H4 (cell line): ENCODE measurements around the gene LILRB2. TPM values are rescaled to one million over a fixed set of nuclear protein-coding genes. Genes with fewer than 3 reads are reported as not detected.
"Not testable (repeated sequence)": the region's sequence is repeated elsewhere in the genome, so short reads cannot be mapped to it uniquely, and the experiment has no call there.

ENCODE experiments used
- DNase-seq: peaks from one replicate; pipeline ENCODE4 v3.0.0-alpha.2; 2015; ENCODE audit warnings: low spot score
- total RNA-seq: library from RNA; depleted of rRNA; stranded (reverse); fragments of >200 nt; shearing (Covaris generic); gene quantifications from 2 replicates; pipeline ENCODE4 v1.2.3, GENCODE V29; 2014

The LILRB2 gene
- total RNA-seq, 1 experiment from 2014 or later, result not detected

GRCh38 chr19:54273821-54274220 is 7.1 kb downstream of the LILRB2 start:
- DNase-seq, result no peak

DNA sequence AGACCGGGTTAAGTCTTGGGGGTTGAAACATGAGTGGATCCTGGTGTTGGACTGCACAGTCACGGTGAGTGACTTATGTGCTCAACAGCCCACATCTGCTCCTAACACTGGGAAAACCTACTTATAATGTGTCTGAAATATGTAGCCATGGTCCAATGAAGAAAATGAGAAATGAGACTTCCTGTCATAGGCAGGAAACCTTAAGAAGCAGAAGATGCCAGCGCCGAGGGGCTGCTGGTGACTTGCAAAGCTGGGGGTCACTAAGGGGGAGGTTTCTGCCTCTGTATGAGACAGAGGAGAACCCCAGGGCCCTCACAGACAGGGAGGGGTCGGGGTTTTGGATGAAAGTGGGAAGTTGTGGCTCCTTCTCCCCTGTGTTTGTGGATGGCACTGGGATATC is 8.7 kb downstream of the LILRB2 start:
- DNase-seq, result not testable (repeated sequence)

DNA sequence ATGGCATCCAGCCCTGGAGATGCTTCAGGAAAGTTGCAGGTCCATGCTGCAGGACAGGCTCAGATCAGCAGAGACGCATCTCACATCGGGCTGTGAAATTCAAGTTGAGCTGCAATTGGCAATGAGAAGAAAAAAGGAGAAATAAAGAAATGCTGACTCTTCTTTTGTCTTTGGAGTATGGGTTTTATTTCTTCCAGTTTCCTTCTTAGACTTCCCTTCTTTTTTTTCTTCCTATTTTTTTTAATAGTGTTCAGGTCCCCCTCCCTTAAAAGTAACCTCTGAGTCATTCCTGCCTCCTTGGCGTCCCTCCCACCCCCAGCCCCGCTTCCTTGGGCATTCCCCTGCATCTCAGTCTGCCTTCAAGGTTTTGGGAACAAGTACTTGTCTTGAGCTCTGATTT is 9.3 kb downstream of the LILRB2 start:
- DNase-seq, result not testable (repeated sequence)

GRCh38 chr19:54271106-54271505 is 9.8 kb downstream of the LILRB2 start:
- no peak for DNase-seq

GRCh38 chr19:54268936-54269335 is 12.0 kb downstream of the LILRB2 start:
- no peak for DNase-seq

- DNase-seq, result peak; percentile 80
These were observed 14.8 kb downstream of the LILRB2 start for GRCh38 chr19:54266133-54266532.

DNA sequence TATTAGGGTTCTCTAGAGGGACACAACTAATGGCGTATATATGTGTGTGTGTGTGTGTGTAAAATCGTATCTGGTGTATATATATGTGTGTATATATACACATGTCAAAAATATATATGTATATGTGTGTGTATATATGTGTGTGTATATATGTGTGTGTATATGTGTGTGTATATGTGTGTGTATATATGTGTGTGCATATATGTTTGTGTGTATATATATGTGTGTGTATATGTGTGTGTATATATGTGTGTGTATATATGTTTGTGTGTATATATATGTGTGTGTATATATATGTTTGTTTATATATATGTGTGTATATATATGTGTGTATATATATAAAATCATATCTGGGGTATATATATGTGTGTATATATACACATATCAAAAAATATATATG is 18.4 kb downstream of the LILRB2 start:
- DNase-seq, result no peak

- DNase-seq, result no peak
These were observed 18.8 kb downstream of the LILRB2 start for GRCh38 chr19:54262066-54262465.

GRCh38 chr19:54257116-54257480 is 23.8 kb downstream of the LILRB2 start, which contains the start of gene LILRB5:
TSS of gene LILRB5 (minus strand) at chr19:54257273. CDS start at chr19:54257193, 80 bp downstream.
- no peak for DNase-seq

DNA sequence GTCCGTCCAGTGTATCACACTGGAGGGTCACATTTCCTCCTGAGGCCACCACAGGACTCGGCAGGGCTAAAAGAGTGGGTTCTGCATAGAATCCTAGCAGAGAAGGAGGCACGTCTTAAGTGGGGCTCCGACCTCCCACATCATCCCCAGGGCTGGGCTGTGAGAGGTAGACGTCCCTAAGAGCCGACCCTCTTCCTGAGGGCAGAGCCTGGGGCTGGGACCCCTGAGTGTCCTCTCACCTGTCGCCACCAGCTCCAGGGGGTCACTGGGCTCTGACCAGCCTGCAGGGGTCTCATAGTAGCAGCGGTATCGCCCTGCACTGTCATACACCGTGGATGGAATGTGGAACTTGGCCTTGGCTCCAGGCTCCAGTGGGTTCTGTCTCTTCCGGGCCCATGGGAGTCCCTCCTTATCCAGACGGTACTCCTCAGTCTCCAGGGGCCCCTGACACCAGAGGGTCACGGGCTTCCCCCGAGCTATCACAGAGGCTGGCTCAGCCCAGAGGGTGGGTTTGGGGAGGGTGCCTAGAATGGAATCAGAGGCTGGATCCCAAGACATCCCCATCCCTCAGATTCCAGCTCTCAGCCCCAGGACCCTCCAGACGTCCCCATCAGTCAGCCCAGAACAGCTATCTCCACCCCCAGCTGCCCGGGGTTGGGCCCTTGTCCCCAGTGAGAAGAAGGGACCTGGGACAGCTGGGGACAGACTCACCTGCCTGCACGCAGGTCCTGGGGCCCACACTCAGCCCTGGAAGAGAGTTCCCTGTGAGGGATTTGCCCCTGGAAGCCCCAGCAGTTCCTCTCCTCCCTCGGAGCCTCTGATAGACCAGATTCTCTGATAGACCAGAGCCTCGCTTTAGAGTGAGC is 24.4 kb downstream of the LILRB2 start:
- DNase-seq, result no peak

- no peak for DNase-seq
These were observed 25.7 kb downstream of the LILRB2 start for GRCh38 chr19:54255105-54255775.

- DNase-seq, result no peak
These were observed 26.6 kb downstream of the LILRB2 start for GRCh38 chr19:54254195-54254906.

- no peak for DNase-seq
These were observed 27.3 kb downstream of the LILRB2 start for GRCh38 chr19:54253331-54254194.

DNA sequence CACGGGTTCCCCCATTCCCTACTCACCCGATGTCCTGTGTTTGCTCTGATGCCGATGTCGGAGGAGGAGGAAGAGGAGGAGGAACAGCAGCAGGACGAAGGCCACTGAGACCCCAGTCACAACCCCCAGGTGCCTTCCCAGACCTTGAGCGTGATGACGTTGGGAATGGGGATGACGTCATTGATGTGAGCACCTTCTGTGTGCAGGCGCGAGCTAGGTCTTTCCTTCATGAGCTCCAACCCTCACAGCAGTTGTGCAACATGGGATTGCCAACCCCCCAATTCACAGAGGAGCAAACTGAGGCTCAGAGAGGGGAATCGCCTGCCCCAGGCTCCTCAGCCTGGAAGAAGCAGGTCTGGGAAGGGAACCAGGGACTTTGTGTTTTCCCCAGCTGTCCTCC is 28.1 kb downstream of the LILRB2 start:
- no peak for DNase-seq

DNA sequence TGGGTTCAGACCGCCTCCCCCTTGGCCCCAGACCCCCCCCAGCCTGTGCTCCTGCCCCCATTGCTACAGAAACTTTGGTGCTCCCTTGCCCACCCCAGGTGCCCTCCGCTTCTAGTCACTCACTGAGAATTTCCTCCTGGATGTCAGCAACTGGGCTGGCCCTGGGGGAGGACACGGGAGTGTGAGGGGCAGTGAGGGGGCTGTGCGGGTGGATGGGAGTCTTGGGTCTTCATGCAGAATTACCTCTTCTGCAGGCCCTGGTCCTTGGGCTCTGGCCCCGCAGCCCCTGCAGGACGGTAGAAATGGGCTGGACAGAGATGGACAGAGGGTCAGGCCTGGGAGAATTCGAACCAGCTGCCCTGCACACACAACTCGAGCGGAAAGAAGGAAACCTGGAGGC is 28.7 kb downstream of the LILRB2 start:
- no peak for DNase-seq

- no peak for DNase-seq
These were observed 32.8 kb downstream of the LILRB2 start for GRCh38 chr19:54248016-54248601.

DNA sequence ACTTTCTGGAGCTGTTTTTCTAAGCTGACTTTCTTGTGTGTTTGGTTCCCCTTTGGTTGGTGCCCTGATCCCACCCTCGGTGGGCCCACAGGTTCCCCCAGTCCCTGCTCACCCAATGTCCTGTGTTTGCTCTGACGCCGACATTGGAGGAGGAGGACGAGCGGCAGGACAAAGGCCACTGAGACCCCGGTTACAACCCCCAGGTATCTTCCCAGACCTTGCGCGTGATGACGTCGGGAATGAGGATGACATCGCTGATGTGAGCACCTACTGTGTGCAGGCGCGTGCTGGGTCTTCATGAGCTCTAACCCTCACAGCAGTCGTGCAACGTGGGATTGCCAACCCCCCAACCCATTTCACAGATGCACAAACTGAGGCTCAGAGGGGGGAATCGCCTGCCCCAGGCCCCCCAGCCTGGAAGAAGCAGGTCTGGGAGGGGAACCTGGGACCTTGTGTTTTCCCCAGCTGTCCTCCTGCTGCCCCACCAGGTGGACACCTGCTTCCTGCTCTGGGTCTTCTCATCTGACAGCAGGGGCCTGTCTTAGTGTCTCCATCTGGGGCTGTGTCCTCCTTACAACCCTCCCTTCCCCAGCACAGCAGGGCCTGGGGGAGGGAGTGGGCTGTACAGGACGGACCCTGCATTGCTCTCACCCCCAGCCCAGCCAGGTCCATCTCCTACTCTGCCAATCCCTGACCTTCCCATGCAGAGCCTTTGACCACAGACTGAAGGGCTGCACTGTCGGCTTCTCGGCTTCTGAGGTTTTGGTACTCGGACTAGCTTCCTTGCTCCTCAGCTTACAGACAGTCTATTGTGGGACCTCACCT is 33.6 kb downstream of the LILRB2 start:
- DNase-seq, result no peak

DNA sequence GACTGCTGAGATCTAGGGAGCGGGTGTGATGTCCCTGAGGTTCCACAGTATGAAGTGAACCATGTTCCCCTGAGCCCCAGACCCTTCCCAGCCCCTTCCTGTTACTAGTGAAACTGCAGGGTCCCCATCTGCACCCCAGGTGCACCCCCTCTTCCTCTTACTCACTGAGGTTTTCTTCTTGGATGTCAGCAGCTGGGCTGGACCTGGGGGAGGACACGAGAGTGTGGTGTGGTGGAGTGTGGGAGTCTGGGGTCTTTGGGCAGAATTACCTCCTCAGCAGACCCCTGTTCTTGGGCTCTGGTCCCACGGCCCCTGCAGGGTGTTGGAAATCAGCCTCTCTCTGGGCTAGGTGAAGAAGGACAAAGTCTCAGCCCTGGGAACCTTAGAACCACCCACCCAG is 35.0 kb downstream of the LILRB2 start:
- no peak for DNase-seq

DNA sequence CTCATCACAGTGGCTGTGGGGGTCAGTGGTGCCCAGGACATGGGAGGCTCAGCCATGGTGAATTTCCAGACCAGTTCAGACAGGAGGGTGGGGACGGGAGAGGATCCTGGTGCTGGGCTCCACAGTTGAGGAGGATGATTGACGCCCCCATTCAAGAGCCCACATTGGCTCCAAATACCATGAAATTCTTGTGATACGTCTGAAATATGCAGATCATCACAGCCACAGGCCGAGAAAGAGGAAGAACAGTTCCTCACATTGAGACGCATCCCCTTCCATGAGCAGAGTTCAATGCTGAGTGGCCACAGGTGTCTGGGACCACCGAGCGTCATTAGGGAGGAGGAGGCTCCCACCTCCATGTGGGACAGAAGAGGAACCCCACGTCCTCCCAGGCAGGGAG is 37.1 kb downstream of the LILRB2 start:
- DNase-seq, result not testable (repeated sequence)

- not testable (repeated sequence) for DNase-seq
These were observed 38.3 kb downstream of the LILRB2 start, which contains the start of gene LILRA6 for GRCh38 chr19:54242646-54243045. TSS of gene LILRA6 (minus strand) at chr19:54242790.
